Liver (tissue), 3 donors: Measurements from ENCODE around the gene LRRC47.

Source experiments
- CTCF ChIP-seq: fragments of 150-350 bp; IDR thresholded peaks from 2 replicates; pipeline ENCODE4 v1.5.1; 2017; ENCODE audit warnings: improper control_type of control experiment, low read depth, low read length; ENCODE audit not compliant: missing input control
- EGR1 ChIP-seq, 2 donors: IDR thresholded peaks; 2 replicates each; pipeline ENCODE4 v1.6.1; 2016 to 2018; ENCODE audit warnings: antibody characterized with exemption in 2 of 2, low read depth in 2 of 2
- JUND ChIP-seq, 2 donors: IDR thresholded peaks; 2 replicates each; pipeline ENCODE4 v1.6.1; 2016; ENCODE audit warnings: antibody characterized with exemption in 2 of 2
- MAX ChIP-seq: IDR thresholded peaks from 2 replicates; pipeline ENCODE4 v1.6.1; 2016; ENCODE audit warnings: antibody characterized with exemption
- RAD21 ChIP-seq, 2 donors: IDR thresholded peaks; 2 replicates each; pipeline ENCODE4 v1.6.1; 2016; ENCODE audit warnings: antibody characterized with exemption in 2 of 2, mild to moderate bottlenecking in 2 of 2
- SP1 ChIP-seq: IDR thresholded peaks from 2 replicates; pipeline ENCODE4 v1.6.1; 2018; ENCODE audit warnings: antibody characterized with exemption, mild to moderate bottlenecking
- ZBTB33 ChIP-seq: IDR thresholded peaks from 2 replicates; pipeline ENCODE4 v1.6.1; 2016; ENCODE audit warnings: antibody characterized with exemption
- donor health status: healthy.
- donor health status: healthy.

GRCh38 chr1:3837685-3838084, 41.4 kb upstream of the LRRC47 start:
- TF ChIP-seq RAD21 (IDR thresholded peaks at IDR 0.05) (no peak), CTCF (no peak), MAX (no peak), SP1 (no peak), EGR1 (IDR thresholded peaks at IDR 0.05; ENCODE audit: low read depth in 2 of 2) (no peak), ZBTB33 (no peak), JUND (IDR thresholded peaks at IDR 0.05) (no peak)
